GM10248 (cell line): ENCODE measurements around the gene MCM10.
"Not testable (repeated sequence)": the region's sequence is repeated elsewhere in the genome, so short reads cannot be mapped to it uniquely, and the experiment has no call there.

Experiments
- CTCF ChIA-PET: fragments of 300-600 bp; sonication (Branson Sonifier 250); formaldehyde crosslinking; extraction: SDS; loops from one replicate; lab custom pipeline; 2021; ENCODE audit warnings: antibody characterized with exemption; lab: Yijun Ruan, JAX
- POLR2A ChIA-PET: fragments of 350-650 bp; sonication (Branson Sonifier 250); formaldehyde crosslinking; extraction: SDS; loops from one replicate; lab custom pipeline; 2020; ENCODE audit warnings: antibody characterized with exemption; lab: Yijun Ruan, JAX
- DNase-seq: peaks from one replicate; pipeline ENCODE4 v3.0.0; 2012; ENCODE audit errors: extremely low spot score
- CTCF ChIP-seq: IDR thresholded peaks from 2 replicates; pipeline ENCODE4 v1.5.1; 2012; ENCODE audit warnings: mild to moderate bottlenecking, low read depth; ENCODE audit errors: extremely low read depth, missing control alignments, control extremely low read depth

The MCM10 gene

GRCh38 chr10:13231190-13231589 is 69.8 kb downstream of the MCM10 start:
- TF ChIP-seq CTCF, result no peak
- ChIA-PET POLR2A (no interaction called here), CTCF (interaction anchor here (1.6 kb wide), 1 partner anchor 28 kb away, joined by 3 read pairs; no protein-coding TSS in a partner anchor)
- no peak for DNase-seq

GRCh38 chr10:13231808-13232207 is 70.5 kb downstream of the MCM10 start:
- DNase-seq, result no peak
- TF ChIP-seq CTCF, result no peak
- CTCF ChIA-PET, result no interaction called here
- POLR2A ChIA-PET, result no interaction called here

- DNase-seq, result peak; percentile 6
- ChIA-PET CTCF (no interaction called here), POLR2A (no interaction called here)
- TF ChIP-seq CTCF, result no peak
Observed at GRCh38 chr10:13233358-13233757, 72.0 kb downstream of the MCM10 start.

GRCh38 chr10:13234172-13234571 is 72.8 kb downstream of the MCM10 start, which contains the start of gene UCMA:
Gene UCMA, minus strand, starts transcription at chr10:13234374. Its CDS starts 116 bp downstream, at chr10:13234258.
- TF ChIP-seq CTCF, result no peak
- POLR2A ChIA-PET, result no interaction called here
- DNase-seq, result peak; percentile 6
- CTCF ChIA-PET, result no interaction called here

GRCh38 chr10:13234736-13235135 is 73.4 kb downstream of the MCM10 start:
- CTCF ChIA-PET, DNase-seq, POLR2A ChIA-PET: not testable (repeated sequence)

GRCh38 chr10:13236638-13237037 is 75.3 kb downstream of the MCM10 start:
- no peak for DNase-seq
- TF ChIP-seq CTCF, result no peak
- CTCF ChIA-PET, result interaction anchor here (0.8 kb wide), 1 partner anchor 76 kb away, joined by 3 read pairs; no protein-coding TSS in a partner anchor
- POLR2A ChIA-PET, result no interaction called here

GRCh38 chr10:13238271-13239077 is 77.1 kb downstream of the MCM10 start:
- no peak for TF ChIP-seq CTCF
- POLR2A ChIA-PET, result no interaction called here

More at GRCh38 chr10:13238271-13239077, 77.1 kb downstream of the MCM10 start:
- CTCF ChIA-PET, result no interaction called here
- DNase-seq, result no peak
